NCI-H1436 treated with DMSO at 0.1 percent for 48 hours (cell line): ENCODE results near the gene ADPRHL1.
"Not testable (repeated sequence)": the region's sequence is repeated elsewhere in the genome, so short reads cannot be mapped to it uniquely, and the experiment has no call there.

ENCODE experiments used
- DNase-seq: peaks from one replicate; lab custom pipeline; 2025; lab: John Stamatoyannopoulos, UW

The ADPRHL1 gene

DNA sequence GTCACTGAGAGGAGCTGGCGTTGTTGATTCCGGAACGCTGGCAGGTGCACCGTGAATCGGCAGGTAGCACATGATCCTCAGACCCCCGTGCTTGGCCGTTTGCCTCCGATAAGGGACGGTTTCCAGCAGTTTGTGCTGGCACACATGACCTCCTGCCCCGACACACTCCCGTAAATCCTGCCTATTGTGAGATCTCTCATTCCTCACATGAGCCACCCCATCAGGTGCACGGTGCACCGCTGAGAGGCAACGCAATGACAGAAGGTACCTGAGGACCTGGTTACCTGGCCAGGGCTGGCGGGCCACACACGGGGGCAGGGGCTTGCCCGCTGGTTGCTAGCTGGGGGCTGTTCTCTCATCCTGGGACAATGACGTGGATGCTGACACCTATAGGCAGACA, 2.1 kb upstream of the ADPRHL1 start:
- DNase-seq = no peak

DNA sequence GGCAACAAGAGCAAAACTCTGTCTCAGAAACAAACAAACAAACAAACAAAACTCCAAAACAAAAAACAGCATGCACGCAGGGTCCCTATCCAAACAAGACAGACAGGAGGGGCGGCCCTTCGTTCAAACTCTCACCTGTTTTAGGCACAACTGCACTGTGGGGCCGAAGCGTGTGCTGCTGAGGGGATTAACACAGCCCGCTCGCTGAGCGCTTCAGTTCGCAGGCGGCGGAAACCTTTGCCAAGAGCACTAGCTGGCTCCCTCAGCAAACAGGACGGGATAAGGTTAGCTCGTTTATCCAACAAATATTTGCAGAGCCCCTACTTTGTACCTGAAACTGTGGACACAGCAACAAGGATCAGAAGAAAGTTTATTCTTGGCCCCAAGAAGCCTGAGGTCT, 1.6 kb upstream of the ADPRHL1 start:
- DNase-seq = no peak

DNA sequence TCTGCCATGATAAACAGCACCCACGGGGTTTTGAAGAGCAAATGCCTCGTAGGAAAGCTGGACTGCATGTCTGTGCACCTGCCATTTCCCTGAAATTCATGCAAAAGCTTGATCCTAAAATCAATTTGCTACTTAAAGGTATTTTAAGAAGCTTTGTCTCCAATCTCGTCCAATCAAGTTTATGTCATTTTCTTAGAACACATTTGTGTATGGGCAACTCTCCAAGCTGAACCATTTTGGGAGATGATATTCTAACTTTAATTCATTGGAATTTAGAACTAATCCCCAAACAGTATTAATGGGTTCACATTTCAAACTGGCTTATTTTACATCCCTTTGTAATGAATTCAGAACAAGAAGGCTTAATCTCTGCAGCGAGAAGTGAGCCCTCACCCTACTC, 822 bp downstream of the ADPRHL1 start:
- DNase-seq = no peak

GRCh38 chr13:113451951-113452421, 1.3 kb downstream of the ADPRHL1 start:
- no peak for DNase-seq

- DNase-seq = not testable (repeated sequence)
Measured at GRCh38 chr13:113450861-113451620, 2.2 kb downstream of the ADPRHL1 start.

- DNase-seq = not testable (repeated sequence)
Measured at GRCh38 chr13:113450348-113450744, 2.9 kb downstream of the ADPRHL1 start.

GRCh38 chr13:113449693-113450347, 3.5 kb downstream of the ADPRHL1 start:
- no peak for DNase-seq

- DNase-seq = peak; percentile 92
Measured at GRCh38 chr13:113448885-113449692, 4.2 kb downstream of the ADPRHL1 start.

DNA sequence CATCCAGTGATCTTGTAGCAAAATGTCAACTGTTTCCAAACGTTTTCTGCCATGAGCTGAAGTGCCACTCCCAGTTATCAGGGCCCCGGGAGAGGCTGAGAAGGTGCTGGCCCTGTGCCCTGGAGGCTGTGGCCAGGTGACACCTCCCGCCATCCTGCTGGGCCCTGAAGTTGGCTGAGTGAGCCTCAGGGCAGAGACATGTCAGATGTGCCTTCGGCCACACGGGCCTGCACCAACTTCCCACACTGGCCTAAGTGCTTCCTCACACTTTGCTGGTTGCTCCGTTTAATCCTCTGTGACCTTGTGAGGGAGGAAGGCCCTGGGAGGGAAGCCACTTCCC, 4.8 kb downstream of the ADPRHL1 start:
- no peak for DNase-seq

DNA sequence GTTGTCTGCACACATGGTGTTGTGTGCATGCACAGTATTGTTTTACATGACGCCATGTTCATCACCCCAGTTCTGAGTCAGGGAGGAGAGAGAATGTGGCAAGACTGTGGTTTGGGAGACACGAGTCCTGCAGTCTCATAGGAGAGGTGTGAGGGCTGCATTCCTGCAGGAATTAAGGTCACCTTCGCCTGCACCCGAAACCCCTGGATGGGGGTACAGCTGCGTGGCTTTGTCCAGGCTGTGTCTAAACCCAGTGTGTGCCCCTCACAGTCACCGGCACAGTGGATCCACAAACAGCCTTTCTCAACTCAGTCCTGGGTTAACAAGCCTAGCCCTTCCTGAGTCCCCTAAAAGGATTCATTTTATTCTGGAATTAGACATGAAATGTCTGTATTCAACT, 5.7 kb downstream of the ADPRHL1 start:
- DNase-seq = no peak

DNA sequence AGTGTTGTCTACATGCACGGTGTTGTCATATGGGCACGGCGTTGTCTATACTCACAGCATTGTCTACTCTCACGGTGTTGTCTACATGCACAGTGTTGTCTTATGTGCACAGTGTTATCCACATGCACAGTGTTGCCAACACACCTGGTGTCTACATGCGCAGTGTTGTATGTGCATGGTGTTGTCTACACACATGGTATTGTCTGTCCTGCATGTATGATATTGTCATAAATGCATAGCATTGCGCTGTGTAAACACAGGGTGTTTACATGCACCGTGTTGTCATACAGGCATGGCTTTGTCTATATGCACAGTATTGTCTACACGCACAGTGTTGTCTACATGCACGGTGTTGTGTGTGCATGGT, 6.8 kb downstream of the ADPRHL1 start:
- no peak for DNase-seq

DNA sequence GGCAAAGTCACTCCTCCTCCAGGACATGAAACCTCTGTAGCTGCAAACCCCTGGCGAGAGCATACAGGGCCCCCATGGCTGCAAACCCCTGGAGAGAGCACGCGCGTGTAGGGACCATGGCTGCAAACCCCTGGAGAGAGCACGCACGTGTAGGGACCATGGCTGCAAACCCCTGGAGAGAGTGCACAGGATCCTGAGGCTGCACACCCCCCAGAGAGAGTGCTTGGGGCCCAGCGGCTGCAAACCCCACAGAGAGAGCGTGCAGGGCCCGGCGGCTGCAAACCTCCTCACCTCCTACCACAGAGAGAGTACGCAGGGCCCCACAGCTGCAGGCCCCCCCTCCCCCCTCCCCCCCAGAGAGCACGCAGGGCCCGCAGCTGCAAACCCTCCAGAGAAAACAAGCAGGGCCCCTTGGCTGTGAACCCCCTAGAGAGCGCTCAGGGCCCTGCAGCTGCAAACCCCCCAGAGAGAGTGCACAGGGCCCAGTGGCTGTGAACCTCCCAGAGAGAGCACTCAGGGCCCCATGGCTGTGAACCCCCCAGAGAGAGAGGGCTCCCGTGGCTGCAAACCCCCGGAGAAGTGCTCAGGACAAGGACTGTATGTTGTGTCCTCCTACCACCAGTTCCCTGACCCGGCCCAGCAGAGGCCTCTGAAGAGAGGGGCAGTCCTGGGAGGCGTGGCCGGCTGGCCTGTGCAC, 7.3 kb downstream of the ADPRHL1 start:
- no peak for DNase-seq

DNA sequence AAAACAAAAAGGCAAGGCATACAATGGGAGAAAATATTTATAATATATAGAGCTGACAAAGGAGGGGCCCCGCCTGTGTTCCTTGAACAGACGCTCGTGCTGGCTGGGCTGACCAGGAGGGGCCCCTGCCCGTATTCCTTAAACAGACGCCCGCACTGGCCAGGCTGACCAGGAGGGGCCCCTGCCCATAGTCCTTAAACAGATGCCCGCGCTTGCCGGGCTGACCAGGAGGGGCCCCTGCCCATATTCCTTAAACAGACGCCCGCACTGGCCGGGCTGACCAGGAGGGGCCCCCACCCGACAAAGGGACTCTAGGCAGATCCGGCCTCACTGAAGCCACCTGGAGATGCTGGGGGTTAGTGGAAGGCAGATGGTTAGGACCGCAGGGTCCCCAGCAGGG, 9.3 kb downstream of the ADPRHL1 start:
- DNase-seq = no peak

GRCh38 chr13:113442985-113443362, 10.3 kb downstream of the ADPRHL1 start:
- DNase-seq = no peak

DNA sequence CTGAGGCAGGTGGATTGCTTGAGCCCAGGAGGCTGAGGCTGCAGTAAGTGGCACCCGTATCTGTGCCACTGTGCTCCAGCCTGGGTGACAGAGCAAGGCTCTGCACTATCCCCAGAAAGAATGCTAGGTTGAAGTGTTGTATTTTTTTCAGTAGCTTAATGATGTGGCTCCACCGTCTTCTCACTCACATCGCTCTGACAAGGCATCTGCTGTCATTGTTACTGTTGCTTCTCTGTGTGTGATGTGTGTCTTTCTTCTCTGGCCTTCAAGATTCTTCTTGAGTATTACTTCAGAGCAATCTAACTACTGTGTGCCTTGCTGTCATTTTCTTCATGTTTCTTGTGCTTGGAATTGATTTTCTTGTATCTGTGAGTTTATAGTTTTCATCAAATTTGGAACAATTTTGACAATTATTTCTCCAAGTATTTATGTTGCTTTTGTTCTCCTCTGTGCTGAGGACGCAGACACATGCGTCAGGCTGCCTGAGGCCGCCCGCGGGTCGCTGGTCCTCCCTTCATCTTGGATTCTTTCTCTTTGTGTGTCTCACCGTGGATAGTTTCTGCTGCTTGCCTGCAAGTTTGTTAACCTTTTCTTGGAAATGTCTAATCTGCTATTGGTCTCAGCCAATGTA, 10.8 kb downstream of the ADPRHL1 start:
- no peak for DNase-seq

DNA sequence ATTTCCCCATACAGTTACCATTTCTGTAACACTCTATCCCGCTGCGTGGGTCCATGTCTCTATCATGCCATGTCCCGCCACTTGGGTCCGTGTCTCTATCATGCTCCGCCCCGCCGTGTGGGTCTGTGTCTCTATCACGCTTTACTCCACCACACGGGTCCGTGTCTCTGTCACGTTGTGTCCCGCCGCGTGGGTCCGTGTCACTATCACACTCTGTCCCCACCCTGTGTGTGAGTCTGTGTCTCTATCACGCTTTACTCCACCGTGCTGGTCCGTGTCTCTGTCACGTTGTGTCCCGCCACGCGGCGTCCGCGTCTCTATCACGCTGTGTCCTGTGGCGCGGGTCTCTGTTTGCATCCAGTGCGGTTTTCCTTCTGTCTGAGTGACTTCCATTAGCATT, 11.6 kb downstream of the ADPRHL1 start:
- no peak for DNase-seq

DNA sequence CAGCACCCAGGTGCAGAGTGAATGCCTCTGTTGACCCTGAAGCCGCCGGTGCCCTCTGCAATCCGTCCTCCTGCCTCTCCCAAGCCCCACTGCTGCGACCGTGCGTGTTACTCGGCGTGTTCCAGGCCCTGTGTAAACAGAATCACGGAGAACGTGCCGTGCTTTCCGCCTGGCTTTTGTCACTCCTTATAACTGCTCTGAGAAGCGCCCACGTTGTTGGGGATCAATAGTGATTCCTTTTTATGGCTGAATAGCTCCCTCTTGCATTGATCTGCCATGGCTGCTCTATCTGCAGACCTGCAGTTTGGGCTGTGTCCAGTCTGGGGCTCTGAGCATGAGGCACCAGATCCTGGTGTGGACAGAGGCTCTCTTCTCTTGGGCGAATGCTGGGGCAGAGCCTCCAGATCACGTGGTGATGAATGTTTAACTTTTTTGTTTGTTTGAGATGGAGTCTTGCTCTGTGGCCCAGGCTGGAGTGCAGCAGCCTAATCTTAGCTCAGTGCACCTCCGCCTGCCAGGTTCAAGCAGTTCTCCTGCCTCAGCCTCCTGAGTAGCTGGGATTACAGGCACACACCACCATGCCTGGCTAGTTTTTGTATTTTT, 15.8 kb downstream of the ADPRHL1 start:
- no peak for DNase-seq

DNA sequence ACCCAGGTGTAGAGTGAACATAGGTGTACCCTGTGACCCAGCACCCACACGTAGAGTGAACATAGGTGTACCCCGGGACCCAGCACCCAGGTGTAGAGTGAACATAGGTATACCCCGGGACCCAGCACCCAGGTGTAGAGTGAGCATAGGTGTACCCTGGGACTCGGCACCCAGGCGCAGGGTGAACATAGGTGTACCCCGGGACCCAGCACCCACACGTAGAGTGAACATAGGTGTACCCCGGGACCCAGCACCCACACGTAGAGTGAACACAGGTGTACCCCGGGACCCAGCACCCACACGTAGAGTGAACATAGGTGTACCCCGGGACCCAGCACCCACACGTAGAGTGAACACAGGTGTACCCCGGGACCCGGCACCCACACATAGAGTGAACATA, 16.4 kb downstream of the ADPRHL1 start:
- not testable (repeated sequence) for DNase-seq

GRCh38 chr13:113435907-113436306, 17.4 kb downstream of the ADPRHL1 start:
- DNase-seq = not testable (repeated sequence)

DNA sequence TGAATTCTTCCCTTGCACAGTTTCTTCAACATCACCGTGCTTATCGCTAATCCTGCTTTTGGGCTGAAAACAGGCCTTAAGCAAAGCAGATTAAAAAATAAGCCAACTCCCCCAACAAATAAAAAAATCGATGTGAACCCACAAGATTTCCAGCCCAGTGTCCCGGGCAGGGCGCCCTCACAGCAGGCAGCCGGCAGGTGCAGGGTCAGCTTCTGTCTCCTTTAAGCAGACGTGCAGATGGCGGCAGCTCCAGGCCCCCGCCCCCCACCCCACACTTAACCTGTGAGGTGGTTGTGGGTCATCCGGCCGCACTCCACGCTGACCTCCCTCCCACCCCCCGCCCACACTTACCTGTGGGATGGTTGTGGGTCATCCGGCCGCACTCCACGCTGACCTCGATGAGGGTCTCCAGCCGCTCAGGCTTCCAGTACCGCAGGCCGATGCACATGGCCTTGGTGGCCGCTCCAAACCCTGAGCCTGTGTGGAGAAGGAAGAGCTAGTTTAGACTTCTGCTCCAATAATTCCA, 19.8 kb downstream of the ADPRHL1 start:
- DNase-seq = no peak
